Measurements from ENCODE around the gene AGAP1. TPM values are rescaled to one million over a fixed set of nuclear protein-coding genes. Genes with fewer than 3 reads are reported as not detected.

The AGAP1 gene
- total RNA-seq, 2 experiments from 2014 or later: 2.2 TPM

- H3K27me3 Mint-ChIP-seq: peaks cover 13% of the 10 kb centered on the region
- ATAC-seq: no peak
- no peaks in the 10 kb centered on the region for H3K36me3 Mint-ChIP-seq (ENCODE audit: low read depth)
- H3K4me3 Mint-ChIP-seq: no peak overlapping the region
- H3K4me1 Mint-ChIP-seq: no peaks in the 10 kb centered on the region
- ChIA-PET CTCF (no interaction called here), POLR2A (no interaction called here)
- DNase-seq: no peak
- intact Hi-C loops (cut with DNase I, micrococcal nuclease): no loop called here
- H3K9me3 Mint-ChIP-seq (ENCODE audit: low read depth): peaks cover 3% of the 10 kb centered on the region
- no peak overlapping the region for H3K27ac Mint-ChIP-seq
Observed at GRCh38 chr2:235914756-235915155, 420.9 kb downstream of the AGAP1 start.

- ChIA-PET POLR2A (no interaction called here), CTCF (no interaction called here)
- no peaks in the 10 kb centered on the region for H3K36me3 Mint-ChIP-seq (ENCODE audit: low read depth)
Observed at GRCh38 chr2:235917506-235917905, 423.7 kb downstream of the AGAP1 start.

GRCh38 chr2:235918876-235919275, 425.0 kb downstream of the AGAP1 start:
- no peaks in the 10 kb centered on the region for H3K4me1 Mint-ChIP-seq
- H3K27ac Mint-ChIP-seq: no peak overlapping the region
- ChIA-PET CTCF (no interaction called here), POLR2A (no interaction called here)
- peaks cover 3% of the 10 kb centered on the region for H3K9me3 Mint-ChIP-seq (ENCODE audit: low read depth)
- peaks cover 10% of the 10 kb centered on the region for H3K27me3 Mint-ChIP-seq
- DNase-seq (no peak), ATAC-seq (no peak)
- no peaks in the 10 kb centered on the region for H3K36me3 Mint-ChIP-seq (ENCODE audit: low read depth)
- no peak overlapping the region for H3K4me3 Mint-ChIP-seq
- intact Hi-C loops (cut with DNase I, micrococcal nuclease): no loop called here

More at GRCh38 chr2:235917506-235917905, 423.7 kb downstream of the AGAP1 start:
- Mint-ChIP-seq H3K4me1 (no peaks in the 10 kb centered on the region), H3K9me3 (ENCODE audit: low read depth) (peaks cover 3% of the 10 kb centered on the region), H3K4me3 (no peak overlapping the region), H3K27me3 (peaks cover 8% of the 10 kb centered on the region), H3K27ac (no peak overlapping the region)
- ATAC-seq (no peak), DNase-seq (no peak)
- intact Hi-C loops (cut with DNase I, micrococcal nuclease): no loop called here

GRCh38 chr2:235920216-235920865, 426.5 kb downstream of the AGAP1 start:
- CTCF ChIA-PET: no interaction called here

GRCh38 chr2:235921508-235922191, 427.8 kb downstream of the AGAP1 start:
- intact Hi-C loops (cut with DNase I, micrococcal nuclease): no loop called here
- POLR2A ChIA-PET: no interaction called here
- Mint-ChIP-seq H3K27me3 (peaks cover 7% of the 10 kb centered on the region), H3K4me3 (no peak overlapping the region), H3K36me3 (ENCODE audit: low read depth) (no peaks in the 10 kb centered on the region), H3K9me3 (ENCODE audit: low read depth) (no peaks in the 10 kb centered on the region), H3K27ac (no peak overlapping the region), H3K4me1 (no peaks in the 10 kb centered on the region)
- DNase-seq (no peak), ATAC-seq (no peak)
- CTCF ChIA-PET: no interaction called here

More at GRCh38 chr2:235920216-235920865, 426.5 kb downstream of the AGAP1 start:
- Mint-ChIP-seq H3K9me3 (ENCODE audit: low read depth) (peaks cover 3% of the 10 kb centered on the region), H3K27ac (no peak overlapping the region), H3K27me3 (peaks cover 7% of the 10 kb centered on the region), H3K4me3 (no peak overlapping the region), H3K4me1 (no peaks in the 10 kb centered on the region), H3K36me3 (ENCODE audit: low read depth) (no peaks in the 10 kb centered on the region)
- no peak for DNase-seq
- no peak for ATAC-seq
- intact Hi-C loops (cut with DNase I, micrococcal nuclease): no loop called here
- POLR2A ChIA-PET: no interaction called here

- Mint-ChIP-seq H3K27me3 (peaks cover 7% of the 10 kb centered on the region), H3K27ac (no peak overlapping the region), H3K9me3 (ENCODE audit: low read depth) (no peaks in the 10 kb centered on the region), H3K4me1 (no peaks in the 10 kb centered on the region), H3K4me3 (no peak overlapping the region), H3K36me3 (ENCODE audit: low read depth) (no peaks in the 10 kb centered on the region)
- CTCF ChIA-PET: no interaction called here
- intact Hi-C loops (cut with DNase I, micrococcal nuclease): no loop called here
- DNase-seq (no peak), ATAC-seq (no peak)
- POLR2A ChIA-PET: no interaction called here
Observed at GRCh38 chr2:235922839-235923238, 429.0 kb downstream of the AGAP1 start.

GRCh38 chr2:235923859-235924674, 430.2 kb downstream of the AGAP1 start:
- ChIA-PET CTCF (no interaction called here), POLR2A (no interaction called here)
- ATAC-seq: no peak
- intact Hi-C loops (cut with DNase I, micrococcal nuclease): no loop called here
- Mint-ChIP-seq H3K4me1 (no peaks in the 10 kb centered on the region), H3K4me3 (no peak overlapping the region), H3K27ac (no peak overlapping the region), H3K36me3 (ENCODE audit: low read depth) (no peaks in the 10 kb centered on the region), H3K27me3 (peaks cover 7% of the 10 kb centered on the region), H3K9me3 (ENCODE audit: low read depth) (no peaks in the 10 kb centered on the region)
- DNase-seq: no peak

GRCh38 chr2:235924675-235925063, 430.8 kb downstream of the AGAP1 start:
- DNase-seq (no peak), ATAC-seq (no peak)
- H3K27ac Mint-ChIP-seq: no peak overlapping the region
- H3K36me3 Mint-ChIP-seq (ENCODE audit: low read depth): no peaks in the 10 kb centered on the region
- ChIA-PET POLR2A (interaction anchor here (0.9 kb wide), 1 partner anchor 16 kb away, joined by 5 read pairs; no protein-coding TSS in a partner anchor), CTCF (no interaction called here)
- H3K4me3 Mint-ChIP-seq: no peak overlapping the region
- peaks cover 4% of the 10 kb centered on the region for H3K27me3 Mint-ChIP-seq
- intact Hi-C loops (cut with DNase I, micrococcal nuclease): no loop called here
- H3K4me1 Mint-ChIP-seq: no peaks in the 10 kb centered on the region
- no peaks in the 10 kb centered on the region for H3K9me3 Mint-ChIP-seq (ENCODE audit: low read depth)

- H3K27ac Mint-ChIP-seq: no peak overlapping the region
- H3K4me1 Mint-ChIP-seq: no peaks in the 10 kb centered on the region
- ChIA-PET CTCF (no interaction called here), POLR2A (interaction anchor here (0.9 kb wide), 1 partner anchor 15 kb away, joined by 5 read pairs; no protein-coding TSS in a partner anchor)
- intact Hi-C loops (cut with DNase I, micrococcal nuclease): no loop called here
- H3K27me3 Mint-ChIP-seq: peaks cover 4% of the 10 kb centered on the region
- no peak for DNase-seq
- no peaks in the 10 kb centered on the region for H3K9me3 Mint-ChIP-seq (ENCODE audit: low read depth)
- no peak overlapping the region for H3K4me3 Mint-ChIP-seq
- no peaks in the 10 kb centered on the region for H3K36me3 Mint-ChIP-seq (ENCODE audit: low read depth)
- ATAC-seq: no peak
Observed at GRCh38 chr2:235925250-235925919, 431.5 kb downstream of the AGAP1 start.

- no peaks in the 10 kb centered on the region for H3K36me3 Mint-ChIP-seq (ENCODE audit: low read depth)
- POLR2A ChIA-PET: no interaction called here
- CTCF ChIA-PET: no interaction called here
- peaks cover 4% of the 10 kb centered on the region for H3K27me3 Mint-ChIP-seq
- H3K4me1 Mint-ChIP-seq: no peaks in the 10 kb centered on the region
- no peak overlapping the region for H3K4me3 Mint-ChIP-seq
- DNase-seq (no peak), ATAC-seq (no peak)
- H3K27ac Mint-ChIP-seq: no peak overlapping the region
- intact Hi-C loops (cut with DNase I, micrococcal nuclease): no loop called here
- no peaks in the 10 kb centered on the region for H3K9me3 Mint-ChIP-seq (ENCODE audit: low read depth)
Observed at GRCh38 chr2:235926229-235926628, 432.4 kb downstream of the AGAP1 start.

GRCh38 chr2:235928751-235929370, 435.0 kb downstream of the AGAP1 start:
- Mint-ChIP-seq H3K36me3 (ENCODE audit: low read depth) (no peaks in the 10 kb centered on the region), H3K27ac (no peak overlapping the region), H3K9me3 (ENCODE audit: low read depth) (no peaks in the 10 kb centered on the region), H3K4me1 (no peaks in the 10 kb centered on the region), H3K4me3 (no peak overlapping the region), H3K27me3 (no peaks in the 10 kb centered on the region)
- DNase-seq (no peak), ATAC-seq (no peak)
- ChIA-PET CTCF (no interaction called here), POLR2A (no interaction called here)
- intact Hi-C loops (cut with DNase I, micrococcal nuclease): no loop called here
